Femur (tissue), 1 donor: ENCODE data around the gene PFKFB1.
"Not testable (repeated sequence)": the region's sequence is repeated elsewhere in the genome, so short reads cannot be mapped to it uniquely, and the experiment has no call there.

Source experiments
- DNase-seq: peaks from one replicate; pipeline ENCODE4 v3.0.0-alpha.2; 2017

PFKFB1 gene

DNA sequence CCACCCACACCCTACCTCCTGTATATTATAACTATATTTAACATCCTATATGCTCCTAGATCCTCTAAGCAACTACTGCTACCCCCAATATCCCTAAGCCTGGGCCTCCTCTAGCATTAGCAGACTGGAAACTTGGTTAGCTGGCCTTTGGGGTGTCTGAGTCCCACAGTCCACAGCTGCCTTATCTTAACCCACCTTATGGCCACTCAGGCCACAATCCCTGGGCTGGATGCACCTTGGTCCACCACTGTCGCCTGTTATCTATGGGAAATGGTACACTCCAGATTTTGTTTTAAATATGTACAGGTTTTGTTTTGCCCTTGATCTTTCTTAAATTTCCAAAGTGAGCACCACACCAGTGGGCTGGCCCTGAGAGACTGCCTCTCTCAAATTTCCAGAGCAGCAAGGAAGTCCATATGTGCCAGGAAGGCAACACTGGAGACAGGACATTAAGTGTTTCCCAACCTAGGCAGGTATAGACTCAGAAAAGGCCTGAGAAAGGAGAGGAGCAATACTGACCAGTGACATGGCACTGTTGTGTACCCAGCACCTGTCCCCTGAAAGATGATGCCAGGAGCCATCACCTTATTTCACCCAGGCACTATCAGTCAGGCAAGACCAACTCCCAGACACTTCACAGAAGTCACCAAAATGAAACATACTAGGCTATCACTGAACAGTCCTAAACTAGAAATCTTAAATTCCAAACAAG lies 921 bp downstream of the PFKFB1 start:
- no peak for DNase-seq

DNA sequence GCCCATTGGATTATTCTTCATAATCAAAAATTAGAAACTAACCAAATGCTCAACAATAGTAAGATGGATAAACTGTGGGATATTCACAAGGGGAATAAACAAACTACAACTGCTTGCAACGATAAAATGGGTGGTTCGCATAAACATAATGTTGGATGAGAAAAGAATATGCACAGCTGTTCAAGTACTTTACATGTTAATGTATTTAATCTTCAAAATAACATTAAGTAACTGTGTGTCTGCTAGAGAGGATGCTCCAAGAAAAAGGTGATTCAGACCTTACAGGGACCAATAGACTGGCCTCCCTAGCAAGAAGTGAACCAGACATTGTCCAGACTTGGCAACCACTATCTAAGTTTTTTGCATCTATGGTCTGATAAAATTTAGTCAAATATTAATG lies 2.3 kb downstream of the PFKFB1 start:
- no peak for DNase-seq

GRCh38 chrX:54983306-54983705 lies 10.7 kb downstream of the PFKFB1 start:
- DNase-seq, result not testable (repeated sequence)

DNA sequence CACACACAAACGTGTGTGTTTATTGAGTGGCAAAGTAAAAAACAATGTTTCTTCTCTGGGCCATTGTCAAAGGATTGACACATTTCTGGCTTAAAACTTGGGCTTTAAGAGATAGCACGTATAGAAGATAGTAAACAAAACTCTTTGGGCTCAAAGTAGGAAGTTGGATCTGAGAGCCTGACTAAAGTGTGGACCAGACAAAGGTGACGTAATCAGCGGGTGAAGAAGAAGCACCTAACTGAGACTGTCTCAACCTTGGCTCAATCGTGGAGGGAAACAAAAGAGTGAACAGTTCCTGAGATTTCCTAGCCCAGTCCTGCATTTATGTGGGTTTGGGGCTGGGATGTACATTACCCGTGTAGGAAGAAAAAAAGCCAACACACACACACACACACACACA lies 13.7 kb downstream of the PFKFB1 start:
- no peak for DNase-seq

- no peak for DNase-seq
Observed at GRCh38 chrX:54979432-54979831, 14.6 kb downstream of the PFKFB1 start.

- DNase-seq, result no peak
Observed at GRCh38 chrX:54978448-54978847, 15.5 kb downstream of the PFKFB1 start.

GRCh38 chrX:54977387-54977786 lies 16.6 kb downstream of the PFKFB1 start:
- no peak for DNase-seq

DNA sequence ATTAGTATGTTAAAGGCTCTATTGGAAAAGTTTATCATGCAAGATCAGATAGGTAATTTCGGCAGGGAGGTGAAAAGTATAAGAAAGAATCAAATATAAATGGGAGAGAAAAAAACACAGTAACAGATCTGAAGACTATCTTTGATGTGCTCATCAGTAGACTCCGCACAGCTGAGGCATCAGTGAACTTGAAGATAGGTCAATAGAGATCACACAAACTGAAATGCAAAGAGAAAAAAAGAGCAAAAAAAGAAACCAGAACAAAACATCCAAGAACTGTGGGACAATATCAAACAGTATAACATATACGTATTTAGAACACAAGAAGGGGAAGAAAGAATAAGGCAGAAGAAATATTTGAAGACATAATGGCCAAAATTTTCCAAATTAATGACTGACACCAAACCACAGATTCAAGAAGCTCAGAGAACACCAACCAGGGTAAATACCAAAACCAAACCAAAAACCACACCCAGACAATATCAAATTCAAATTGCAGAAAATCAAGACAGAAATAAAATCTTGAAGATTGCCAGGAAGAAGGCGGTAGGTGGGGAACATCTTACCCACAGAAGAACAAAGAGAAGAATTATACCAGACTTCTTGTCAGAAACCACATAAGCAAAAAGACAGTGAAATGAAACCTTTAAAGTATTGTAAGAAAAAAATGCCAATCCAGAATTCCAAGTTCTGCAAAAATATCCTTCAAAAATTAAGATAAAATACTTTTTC lies 29.1 kb downstream of the PFKFB1 start:
- DNase-seq, result no peak

- DNase-seq, result no peak
Observed at GRCh38 chrX:54961750-54962149, 32.2 kb downstream of the PFKFB1 start.

DNA sequence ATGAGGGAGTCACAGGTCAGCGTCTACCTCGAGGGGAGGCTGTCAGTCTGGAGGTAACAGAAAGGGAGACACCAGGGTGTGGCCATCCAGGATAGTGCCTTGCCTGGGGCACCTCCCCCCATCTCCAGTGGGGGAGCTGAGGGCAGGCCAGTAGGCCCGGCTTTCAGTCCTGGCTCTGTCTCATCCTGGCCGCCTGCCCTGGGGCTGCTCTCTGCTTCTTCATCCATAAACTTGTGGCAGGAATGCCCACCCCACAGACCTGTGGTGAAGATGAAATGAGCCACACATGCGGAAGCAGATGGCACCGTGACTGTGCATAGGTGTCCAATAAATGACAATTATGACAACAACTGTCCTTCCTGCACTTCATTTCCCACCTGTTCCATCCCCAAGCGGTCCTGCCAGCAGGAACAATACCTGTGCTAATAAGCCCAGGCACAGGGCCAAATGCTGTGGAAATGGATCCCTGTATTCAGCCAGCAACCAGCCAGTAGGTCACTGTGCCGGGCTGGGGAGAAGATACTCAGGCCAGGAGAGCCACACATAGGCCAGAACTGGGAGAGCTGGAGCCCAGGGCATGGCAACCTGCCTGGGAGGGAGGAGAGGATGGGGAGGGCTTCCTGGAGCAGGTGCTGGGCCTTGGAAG lies 43.1 kb downstream of the PFKFB1 start:
- DNase-seq, result no peak

GRCh38 chrX:54945224-54945623 lies 48.8 kb downstream of the PFKFB1 start:
- DNase-seq, result no peak

DNA sequence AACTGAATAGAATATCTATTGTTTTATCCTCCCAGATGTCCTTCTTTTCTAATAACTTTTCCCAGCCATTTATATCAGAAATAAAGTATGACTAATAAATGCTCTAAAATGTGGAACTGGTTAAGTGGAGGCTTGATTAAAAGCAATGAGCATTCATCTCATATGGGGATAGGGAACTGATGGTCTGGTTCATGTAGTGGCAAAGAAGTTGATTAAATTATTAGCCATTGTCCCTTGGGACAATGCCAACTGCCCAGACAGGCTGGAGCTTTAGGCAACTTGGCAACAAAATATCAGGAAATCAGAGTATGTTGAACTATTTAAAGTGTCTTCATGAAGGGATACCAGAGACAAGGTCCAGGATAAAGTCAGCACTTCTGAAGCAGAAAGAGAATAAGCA lies 49.2 kb downstream of the PFKFB1 start:
- DNase-seq, result no peak

- no peak for DNase-seq
Observed at GRCh38 chrX:54937416-54937815, 56.6 kb downstream of the PFKFB1 start.

- no peak for DNase-seq
Observed at GRCh38 chrX:54935306-54935705, 58.7 kb downstream of the PFKFB1 start.

DNA sequence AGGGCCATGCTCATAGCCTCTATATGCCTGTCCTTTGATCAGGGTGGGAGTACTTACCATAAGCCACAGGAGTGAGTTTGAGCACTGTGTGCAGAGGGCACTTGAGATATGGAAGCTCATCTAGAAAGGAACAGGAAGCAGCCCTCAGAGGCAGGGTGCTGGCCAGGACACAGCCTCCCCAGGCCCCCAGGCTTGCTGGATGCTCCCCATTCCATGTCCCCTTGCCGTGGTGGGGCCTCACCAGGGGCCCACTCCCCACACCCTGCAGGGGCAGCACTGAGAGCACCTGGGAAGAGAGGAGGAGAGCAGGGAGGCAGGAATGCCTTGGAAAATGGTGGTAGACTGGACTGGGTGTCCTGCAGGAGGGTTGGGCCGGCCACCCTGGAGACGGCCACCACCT lies 59.1 kb downstream of the PFKFB1 start:
- no peak for DNase-seq

DNA sequence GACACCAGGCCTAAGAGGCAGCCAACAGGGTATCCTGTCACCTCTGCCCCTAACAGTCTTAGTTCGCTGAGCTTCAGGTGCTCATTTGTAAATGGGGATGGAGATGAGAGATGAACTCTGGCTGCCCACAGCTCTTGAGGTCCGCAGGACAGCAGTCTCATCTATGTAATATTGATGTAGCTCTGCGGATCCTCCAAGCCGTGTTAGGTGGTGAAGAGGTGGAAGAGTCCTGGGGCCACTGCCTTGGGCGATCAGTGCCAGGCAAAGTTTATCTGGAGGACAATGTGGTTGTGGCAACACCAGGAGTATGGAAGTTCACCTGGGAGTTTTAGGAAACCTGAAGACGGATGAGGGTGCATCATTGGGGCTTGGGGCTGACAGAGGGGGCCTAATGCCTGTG lies 59.9 kb downstream of the PFKFB1 start:
- no peak for DNase-seq

GRCh38 chrX:54933150-54933826 lies 60.7 kb downstream of the PFKFB1 start:
- no peak for DNase-seq

DNA sequence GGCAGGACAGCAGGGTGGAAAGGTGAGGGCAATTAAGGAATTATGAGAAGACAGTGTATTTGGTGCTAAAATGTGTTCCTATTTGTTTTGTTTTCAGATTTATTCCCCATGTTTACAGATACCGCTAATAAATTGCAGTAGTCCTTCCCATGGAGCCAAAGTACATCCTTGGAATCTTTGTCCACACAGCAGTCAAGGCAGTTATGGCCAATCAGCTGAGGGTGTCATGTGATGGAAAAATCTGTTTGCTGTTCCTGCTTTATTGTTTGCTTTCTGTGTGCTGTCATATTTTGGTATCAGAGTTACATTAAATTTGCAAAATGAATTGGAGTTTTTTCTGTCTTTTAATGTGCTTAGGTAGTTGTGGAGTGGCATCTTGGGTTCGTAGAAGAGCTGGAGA lies 62.9 kb downstream of the PFKFB1 start:
- DNase-seq, result no peak

GRCh38 chrX:54930291-54931049 lies 63.5 kb downstream of the PFKFB1 start:
- no peak for DNase-seq

GRCh38 chrX:54928876-54929275 lies 65.1 kb downstream of the PFKFB1 start:
- DNase-seq, result no peak

DNA sequence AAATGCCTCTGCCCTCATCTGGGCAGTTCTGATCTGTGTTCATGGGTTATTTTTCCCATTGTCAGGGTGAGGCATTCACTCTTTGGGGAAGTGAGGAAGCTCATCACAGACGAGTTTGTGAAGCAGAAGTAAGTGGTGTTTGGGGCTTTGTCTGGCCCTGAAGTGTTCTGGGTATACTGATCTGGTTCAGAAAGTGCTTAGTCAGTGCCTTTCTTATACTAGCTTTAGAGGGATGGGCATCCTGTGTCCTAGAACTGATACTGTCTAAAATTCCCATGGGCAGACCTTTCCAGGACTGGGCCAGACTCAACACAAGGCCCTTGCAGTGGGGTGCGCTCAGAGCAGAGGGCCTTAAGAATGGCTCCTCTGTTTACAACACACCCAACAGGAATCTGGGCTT lies 67.0 kb downstream of the PFKFB1 start:
- no peak for DNase-seq

DNA sequence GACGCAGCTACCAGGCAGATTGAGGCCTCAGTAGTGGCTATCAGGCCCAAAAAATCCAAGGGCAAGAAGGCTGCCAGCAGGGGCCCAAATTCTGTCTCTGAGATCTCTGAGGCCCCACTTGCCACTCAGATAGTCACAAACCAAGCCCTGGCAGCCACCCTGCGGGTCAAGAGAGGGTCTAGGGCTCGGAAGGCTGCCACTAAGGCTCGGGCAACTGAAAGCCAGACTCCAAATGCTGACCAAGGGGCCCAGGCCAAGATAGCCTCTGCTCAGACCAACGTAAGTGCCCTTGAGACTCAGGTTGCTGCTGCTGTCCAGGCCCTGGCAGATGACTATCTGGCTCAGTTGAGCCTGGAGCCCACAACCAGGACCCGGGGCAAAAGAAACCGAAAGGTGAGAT lies 70.6 kb downstream of the PFKFB1 start:
- no peak for DNase-seq

- no peak for DNase-seq
Observed at GRCh38 chrX:54922547-54922946, 71.4 kb downstream of the PFKFB1 start.
